Suprapubic skin (tissue), 4 donors: ENCODE results near the gene MFSD1.

Source experiments
- CTCF ChIP-seq, 2 donors: fragments of 200-600 bp in 1 of 2; fragments of 450-650 bp in 1 of 2; sonication (generic) in 1 of 2; IDR thresholded peaks; one replicate each; pipeline ENCODE4 v1.5.1; 2016 to 2019; ENCODE audit warnings: antibody characterized with exemption in 2 of 2, mild to moderate bottlenecking in 1 of 2, moderate library complexity in 1 of 2
- EP300 ChIP-seq: sonication (generic); formaldehyde crosslinking; IDR thresholded peaks from one replicate; pipeline ENCODE4 v1.6.1; 2017; ENCODE audit warnings: antibody characterized with exemption
- POLR2A ChIP-seq, 2 donors: fragments of 450-650 bp; IDR thresholded peaks; one replicate each; pipeline ENCODE4 v1.6.1; 2017; ENCODE audit warnings: antibody characterized with exemption in 2 of 2, mild to moderate bottlenecking in 2 of 2, moderate library complexity in 2 of 2
- POLR2AphosphoS5 ChIP-seq, 3 donors: sonication (generic); formaldehyde crosslinking; IDR thresholded peaks; one replicate each; pipeline ENCODE4 v1.6.1; 2017; ENCODE audit warnings: antibody characterized with exemption in 3 of 3

- TF ChIP-seq POLR2A (IDR thresholded peaks at IDR 0.05) (no peak), CTCF (IDR thresholded peaks at IDR 0.05) (peak; percentile 60 to 70), POLR2AphosphoS5 (IDR thresholded peaks at IDR 0.05) (no peak), EP300 (no peak)
These were observed 10.8 kb upstream of the MFSD1 start for GRCh38 chr3:158790901-158791589.
